Fibroblast of the aortic adventitia (primary cell): ENCODE measurements around the gene CD36. TPM values are rescaled to one million over a fixed set of nuclear protein-coding genes. Genes with fewer than 3 reads are reported as not detected.

Source experiments
- DNase-seq: peaks from one replicate; pipeline ENCODE4 v3.0.0-alpha.2; 2010; ENCODE audit warnings: low read depth
- H3K4me3 ChIP-seq: 2 replicates; pipeline ENCODE4 v1.5.1; 2011; ENCODE audit warnings: low read depth, mild to moderate bottlenecking, control low read depth, low read length, moderate library complexity
- total RNA-seq: library from RNA; depleted of rRNA; stranded (reverse); fragments of >200 nt; gene quantifications from 2 replicates; pipeline ENCODE4 v1.2.3, GENCODE V29; 2012; ENCODE audit warnings: low replicate concordance
- TF ChIP-seq, protein P1 (sequence below): IDR thresholded peaks from 2 replicates; pipeline ENCODE4 v1.5.1; 2011; ENCODE audit warnings: mild to moderate bottlenecking, low read length, control low read depth, inconsistent platforms; ENCODE audit not compliant: insufficient read depth

CD36 gene
- total RNA-seq, 1 donor = 1.7 TPM

- H3K4me3 ChIP-seq = no peak overlapping the region
- no peak for DNase-seq
- TF ChIP-seq, protein P1, sequence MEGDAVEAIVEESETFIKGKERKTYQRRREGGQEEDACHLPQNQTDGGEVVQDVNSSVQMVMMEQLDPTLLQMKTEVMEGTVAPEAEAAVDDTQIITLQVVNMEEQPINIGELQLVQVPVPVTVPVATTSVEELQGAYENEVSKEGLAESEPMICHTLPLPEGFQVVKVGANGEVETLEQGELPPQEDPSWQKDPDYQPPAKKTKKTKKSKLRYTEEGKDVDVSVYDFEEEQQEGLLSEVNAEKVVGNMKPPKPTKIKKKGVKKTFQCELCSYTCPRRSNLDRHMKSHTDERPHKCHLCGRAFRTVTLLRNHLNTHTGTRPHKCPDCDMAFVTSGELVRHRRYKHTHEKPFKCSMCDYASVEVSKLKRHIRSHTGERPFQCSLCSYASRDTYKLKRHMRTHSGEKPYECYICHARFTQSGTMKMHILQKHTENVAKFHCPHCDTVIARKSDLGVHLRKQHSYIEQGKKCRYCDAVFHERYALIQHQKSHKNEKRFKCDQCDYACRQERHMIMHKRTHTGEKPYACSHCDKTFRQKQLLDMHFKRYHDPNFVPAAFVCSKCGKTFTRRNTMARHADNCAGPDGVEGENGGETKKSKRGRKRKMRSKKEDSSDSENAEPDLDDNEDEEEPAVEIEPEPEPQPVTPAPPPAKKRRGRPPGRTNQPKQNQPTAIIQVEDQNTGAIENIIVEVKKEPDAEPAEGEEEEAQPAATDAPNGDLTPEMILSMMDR = no peak
Measured at GRCh38 chr7:80639011-80639410, 569 bp downstream of the CD36 start.

DNA sequence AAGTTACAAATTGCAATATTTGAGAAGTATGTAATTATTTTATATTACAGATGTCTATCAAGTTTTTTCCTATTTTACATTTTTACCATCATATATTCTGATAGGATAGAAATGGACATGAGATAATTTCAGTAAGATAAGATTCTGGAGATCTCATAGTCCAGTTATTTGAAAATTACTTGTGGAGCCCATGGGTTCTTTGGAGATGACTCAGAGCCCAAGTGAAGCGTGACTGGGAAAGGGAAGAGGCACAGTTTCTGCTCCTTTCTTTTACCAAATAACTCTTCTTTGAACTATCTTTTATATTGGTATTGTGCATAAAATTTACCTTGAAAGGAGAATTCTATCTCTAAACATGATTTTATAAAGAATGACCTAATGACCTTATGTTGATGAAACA, 2.4 kb downstream of the CD36 start:
- TF ChIP-seq, protein P1 = no peak
- peak; percentile 51 for DNase-seq
- H3K4me3 ChIP-seq = no peak overlapping the region

DNA sequence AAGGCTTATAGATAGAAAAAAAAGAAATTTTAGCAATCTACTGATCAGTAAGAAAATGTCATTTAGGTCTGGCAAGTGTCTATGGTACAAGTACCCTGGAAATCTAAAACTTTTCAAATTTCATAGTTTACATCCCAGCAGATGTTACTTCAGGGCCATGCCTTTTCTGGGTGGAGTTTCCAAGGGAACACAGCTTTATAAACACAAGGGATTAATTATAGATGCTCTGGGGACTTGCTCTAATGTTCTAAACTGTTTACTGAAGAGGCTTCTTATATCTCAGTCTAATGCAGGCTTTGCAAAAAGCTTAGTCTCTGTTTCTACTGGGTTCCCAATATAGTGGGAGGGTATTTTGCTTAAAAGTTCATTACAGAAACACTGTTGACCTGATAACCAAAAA, 3.1 kb downstream of the CD36 start:
- no peak for DNase-seq
- TF ChIP-seq, protein P1 = no peak
- no peak overlapping the region for H3K4me3 ChIP-seq

- TF ChIP-seq, protein P1 = no peak
- no peak for DNase-seq
- H3K4me3 ChIP-seq = no peak overlapping the region
Measured at GRCh38 chr7:80642871-80643270, 4.4 kb downstream of the CD36 start.

DNA sequence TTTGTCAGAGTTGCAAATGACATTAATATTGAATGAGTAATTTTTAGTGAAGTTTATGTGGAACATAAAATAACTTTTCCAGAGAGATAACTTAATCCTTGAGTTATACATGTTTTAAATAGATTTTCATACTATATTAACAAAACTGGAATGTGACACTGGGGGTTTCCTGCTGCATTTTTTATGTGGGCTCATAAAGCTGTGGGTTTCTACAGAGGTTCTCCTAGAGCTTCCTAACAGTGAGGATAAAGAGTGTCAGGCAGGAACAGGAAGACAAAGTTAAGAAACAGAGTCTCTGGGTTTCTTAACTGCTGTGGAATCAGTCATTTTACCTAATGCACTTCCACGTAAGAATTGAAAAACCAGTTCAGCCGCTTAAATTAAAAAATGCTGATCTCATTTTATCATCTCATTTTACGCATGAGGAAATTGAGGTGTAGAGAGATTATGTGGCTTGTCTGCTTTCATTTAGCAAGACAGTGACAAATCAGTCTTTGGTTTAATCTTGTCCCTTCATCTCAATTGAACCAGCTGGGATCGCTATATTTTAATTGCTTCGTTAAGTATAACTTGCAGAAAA, 5.0 kb downstream of the CD36 start:
- no peak for DNase-seq
- no peak overlapping the region for H3K4me3 ChIP-seq
- TF ChIP-seq, protein P1 = no peak

- TF ChIP-seq, protein P1 = no peak
- DNase-seq = no peak
- H3K4me3 ChIP-seq = no peak overlapping the region
Measured at GRCh38 chr7:80644054-80644453, 5.6 kb downstream of the CD36 start.

DNA sequence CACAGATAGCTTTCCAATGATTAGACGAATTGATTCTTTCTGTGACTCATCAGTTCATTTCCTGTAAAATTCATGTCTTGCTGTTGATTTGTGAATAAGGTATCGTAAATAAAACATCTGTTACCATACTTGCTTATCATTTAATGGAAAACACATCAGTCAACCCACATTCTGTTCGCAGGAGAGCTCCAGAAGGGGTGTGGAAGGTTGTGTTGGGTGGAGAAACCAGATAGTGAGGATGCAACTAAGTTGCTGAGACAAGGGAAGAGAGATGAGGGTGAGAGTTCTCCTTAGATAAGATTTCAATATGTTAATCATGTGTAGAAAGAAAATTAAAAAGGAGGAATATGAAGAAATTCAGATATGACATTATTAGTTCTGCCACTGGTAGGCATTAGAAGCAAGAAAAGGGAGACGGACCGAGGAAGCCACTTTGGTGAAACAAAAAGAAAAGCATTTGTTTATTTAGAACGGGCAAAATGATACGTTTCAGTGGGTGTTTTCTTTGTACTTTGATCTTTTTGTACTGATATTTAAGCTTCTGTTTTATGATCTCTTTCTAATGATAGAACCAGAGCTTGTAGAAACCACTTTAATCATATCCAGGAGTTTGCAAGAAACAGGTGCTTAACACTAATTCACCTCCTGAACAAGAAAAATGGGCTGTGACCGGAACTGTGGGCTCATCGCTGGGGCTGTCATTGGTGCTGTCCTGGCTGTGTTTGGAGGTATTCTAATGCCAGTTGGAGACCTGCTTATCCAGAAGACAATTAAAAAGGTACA, 7.8 kb downstream of the CD36 start:
- H3K4me3 ChIP-seq = no peak overlapping the region
- TF ChIP-seq, protein P1 = no peak
- DNase-seq = no peak
